A549 (cell line): ENCODE data around the gene IKZF3. TPM values are rescaled to one million over a fixed set of nuclear protein-coding genes. Genes with fewer than 3 reads are reported as not detected.

Experiments used
- polyA plus RNA-seq, 4 experiments: library from polyadenylated mRNA; depleted of rRNA in 3 of 4; stranded (reverse); fragments of >200 nt; fragmentation: RNase III in 1 of 4; extraction: RNeasy Plus Mini Kit Qiagen cat#74134 plus additional on column Dnase treatment in 1 of 4; gene quantifications; 2 replicates in 3 of 4; 3 replicates in 1 of 4; pipeline ENCODE4 v1.2.3, GENCODE V29; 2011 to 2017
- small RNA-seq, 6 experiments: library from RNA; depleted of rRNA; stranded (forward); fragments of <200 nt; gene quantifications; one replicate each; pipeline ENCODE3, GENCODE V24; 2012

Gene IKZF3
- polyA plus RNA-seq, 2 of the 4 experiments (the other 2 are of a cell fraction) = not detected

Small RNA genes within 50 kb of the gene (small RNA-seq; reads per million reads assigned to genes)
- gene AC090844.1 (0 reads per million in 6 experiments), gene MIR4728 (0 reads per million in 6 experiments)

Other genes starting within 250 kb of the IKZF3 start
- 0.07 and 0.10 TPM in 2 replicates for gene PPP1R1B, start 237.4 kb downstream of the IKZF3 start, polyA plus RNA-seq (2011; rRNA removed)
- not detected in 3 replicates for gene PPP1R1B, start 237.4 kb downstream of the IKZF3 start, polyA plus RNA-seq (2017; fragmentation: RNase III; extraction: RNeasy Plus Mini Kit Qiagen cat#74134 plus additional on column Dnase treatment)
- 56.0 and 60.9 TPM in 2 replicates for gene STARD3, start 227.2 kb downstream of the IKZF3 start, polyA plus RNA-seq (2011; rRNA removed)
- gene STARD3, start 227.2 kb downstream of the IKZF3 start, polyA plus RNA-seq (2017; fragmentation: RNase III; extraction: RNeasy Plus Mini Kit Qiagen cat#74134 plus additional on column Dnase treatment) = 53.0 to 56.1 TPM (median 54.6 TPM) in 3 replicates
- gene TCAP, start 199.0 kb downstream of the IKZF3 start, polyA plus RNA-seq (2011; rRNA removed) = 0.41 and 0.67 TPM in 2 replicates
- gene TCAP, start 199.0 kb downstream of the IKZF3 start, polyA plus RNA-seq (2017; fragmentation: RNase III; extraction: RNeasy Plus Mini Kit Qiagen cat#74134 plus additional on column Dnase treatment) = 1.0 to 1.6 TPM (median 1.2 TPM) in 3 replicates
- gene PNMT, start 195.9 kb downstream of the IKZF3 start, polyA plus RNA-seq (2011; rRNA removed) = not detected in 2 replicates
- 0.16 TPM in 1 of 3 replicates, not detected in the others for gene PNMT, start 195.9 kb downstream of the IKZF3 start, polyA plus RNA-seq (2017; fragmentation: RNase III; extraction: RNeasy Plus Mini Kit Qiagen cat#74134 plus additional on column Dnase treatment)
- 8.5 and 10.6 TPM in 2 replicates for gene PGAP3, start 176.3 kb downstream of the IKZF3 start, polyA plus RNA-seq (2011; rRNA removed)
- gene PGAP3, start 176.3 kb downstream of the IKZF3 start, polyA plus RNA-seq (2017; fragmentation: RNase III; extraction: RNeasy Plus Mini Kit Qiagen cat#74134 plus additional on column Dnase treatment) = 6.2 to 8.0 TPM (median 7.3 TPM) in 3 replicates
- gene ERBB2, start 164.2 kb downstream of the IKZF3 start, polyA plus RNA-seq (2011; rRNA removed) = 22.4 and 34.8 TPM in 2 replicates
- gene ERBB2, start 164.2 kb downstream of the IKZF3 start, polyA plus RNA-seq (2017; fragmentation: RNase III; extraction: RNeasy Plus Mini Kit Qiagen cat#74134 plus additional on column Dnase treatment) = 28.6 to 32.4 TPM (median 32.0 TPM) in 3 replicates
- 63.9 and 111 TPM in 2 replicates for gene MIEN1, start 133.8 kb downstream of the IKZF3 start, polyA plus RNA-seq (2011; rRNA removed)
- 73.2 to 86.5 TPM (median 85.5 TPM) in 3 replicates for gene MIEN1, start 133.8 kb downstream of the IKZF3 start, polyA plus RNA-seq (2017; fragmentation: RNase III; extraction: RNeasy Plus Mini Kit Qiagen cat#74134 plus additional on column Dnase treatment)
- 5.9 and 8.6 TPM in 2 replicates for gene GRB7, start 126.4 kb downstream of the IKZF3 start, polyA plus RNA-seq (2011; rRNA removed)
- 5.0 to 10.7 TPM (median 10.1 TPM) in 3 replicates for gene GRB7, start 126.4 kb downstream of the IKZF3 start, polyA plus RNA-seq (2017; fragmentation: RNase III; extraction: RNeasy Plus Mini Kit Qiagen cat#74134 plus additional on column Dnase treatment)
- gene ZPBP2, start 3.9 kb upstream of the IKZF3 start, polyA plus RNA-seq (2011; rRNA removed) = not detected in 2 replicates
- not detected in 3 replicates for gene ZPBP2, start 3.9 kb upstream of the IKZF3 start, polyA plus RNA-seq (2017; fragmentation: RNase III; extraction: RNeasy Plus Mini Kit Qiagen cat#74134 plus additional on column Dnase treatment)
- gene GSDMB, start 54.3 kb upstream of the IKZF3 start, polyA plus RNA-seq (2011; rRNA removed) = 7.7 and 9.4 TPM in 2 replicates
- gene GSDMB, start 54.3 kb upstream of the IKZF3 start, polyA plus RNA-seq (2017; fragmentation: RNase III; extraction: RNeasy Plus Mini Kit Qiagen cat#74134 plus additional on column Dnase treatment) = 4.9 to 6.8 TPM (median 6.4 TPM) in 3 replicates
- 26.9 and 49.0 TPM in 2 replicates for gene ORMDL3, start 63.3 kb upstream of the IKZF3 start, polyA plus RNA-seq (2011; rRNA removed)
- gene ORMDL3, start 63.3 kb upstream of the IKZF3 start, polyA plus RNA-seq (2017; fragmentation: RNase III; extraction: RNeasy Plus Mini Kit Qiagen cat#74134 plus additional on column Dnase treatment) = 41.4 to 52.1 TPM (median 51.0 TPM) in 3 replicates
- not detected in 2 replicates for gene LRRC3C, start 63.4 kb upstream of the IKZF3 start, polyA plus RNA-seq (2011; rRNA removed)
- gene LRRC3C, start 63.4 kb upstream of the IKZF3 start, polyA plus RNA-seq (2017; fragmentation: RNase III; extraction: RNeasy Plus Mini Kit Qiagen cat#74134 plus additional on column Dnase treatment) = not detected in 3 replicates
- not detected in 2 replicates for gene GSDMA, start 98.7 kb upstream of the IKZF3 start, polyA plus RNA-seq (2011; rRNA removed)
- not detected in 3 replicates for gene GSDMA, start 98.7 kb upstream of the IKZF3 start, polyA plus RNA-seq (2017; fragmentation: RNase III; extraction: RNeasy Plus Mini Kit Qiagen cat#74134 plus additional on column Dnase treatment)
- 87.7 and 113 TPM in 2 replicates for gene PSMD3, start 116.5 kb upstream of the IKZF3 start, polyA plus RNA-seq (2011; rRNA removed)
- gene PSMD3, start 116.5 kb upstream of the IKZF3 start, polyA plus RNA-seq (2017; fragmentation: RNase III; extraction: RNeasy Plus Mini Kit Qiagen cat#74134 plus additional on column Dnase treatment) = 186 to 193 TPM (median 187 TPM) in 3 replicates
- gene CSF3, start 151.1 kb upstream of the IKZF3 start, polyA plus RNA-seq (2011; rRNA removed) = 0.41 TPM in 1 of 2 replicates, not detected in the other
- not detected in 3 replicates for gene CSF3, start 151.1 kb upstream of the IKZF3 start, polyA plus RNA-seq (2017; fragmentation: RNase III; extraction: RNeasy Plus Mini Kit Qiagen cat#74134 plus additional on column Dnase treatment)
- gene MED24, start 190.1 kb upstream of the IKZF3 start, polyA plus RNA-seq (2011; rRNA removed) = 63.6 and 89.5 TPM in 2 replicates
- gene MED24, start 190.1 kb upstream of the IKZF3 start, polyA plus RNA-seq (2017; fragmentation: RNase III; extraction: RNeasy Plus Mini Kit Qiagen cat#74134 plus additional on column Dnase treatment) = 60.7 to 64.5 TPM (median 60.8 TPM) in 3 replicates
- 20.1 and 27.4 TPM in 2 replicates for gene THRA, start 198.7 kb upstream of the IKZF3 start, polyA plus RNA-seq (2011; rRNA removed)
- gene THRA, start 198.7 kb upstream of the IKZF3 start, polyA plus RNA-seq (2017; fragmentation: RNase III; extraction: RNeasy Plus Mini Kit Qiagen cat#74134 plus additional on column Dnase treatment) = 16.1 to 23.7 TPM (median 22.5 TPM) in 3 replicates
- 1.2 and 2.4 TPM in 2 replicates for gene NR1D1, start 236.3 kb upstream of the IKZF3 start, polyA plus RNA-seq (2011; rRNA removed)
- gene NR1D1, start 236.3 kb upstream of the IKZF3 start, polyA plus RNA-seq (2017; fragmentation: RNase III; extraction: RNeasy Plus Mini Kit Qiagen cat#74134 plus additional on column Dnase treatment) = 3.0 to 4.6 TPM (median 4.4 TPM) in 3 replicates